PC-3 (cell line): ENCODE data around the gene SPTA1. TPM values are rescaled to one million over a fixed set of nuclear protein-coding genes. Genes with fewer than 3 reads are reported as not detected.

ENCODE experiments used
- ATAC-seq: fragments of 200-7000 bp; cut with Tn5 transposase; 2 replicates; pipeline ENCODE4 v1.9.1; 2020; ENCODE audit warnings: mild to moderate bottlenecking, moderate library complexity
- BruUV-seq: library from RNA; stranded (reverse); fragments of 400-500 nt; replicated peaks from 2 replicates; lab custom pipeline; 2021; lab: Mats Ljungman, UMichigan
- CTCF ChIA-PET: fragments of 300-600 bp; sonication (Branson Sonifier 250); formaldehyde crosslinking; loops from one replicate; lab custom pipeline; 2022; ENCODE audit warnings: antibody characterized with exemption; lab: Charles Lee
- POLR2A ChIA-PET: fragments of 300-600 bp; sonication (Branson Sonifier 250); formaldehyde crosslinking; loops from one replicate; lab custom pipeline; 2022; ENCODE audit warnings: antibody characterized with exemption; ENCODE audit not compliant: unreplicated experiment; lab: Charles Lee
- DNase-seq: peaks from one replicate; pipeline ENCODE4 v3.0.0-alpha.2; 2015
- H2AFZ ChIP-seq: fragments of 300-600 bp; sonication (generic); 2 replicates; pipeline ENCODE4 v1.6.0; 2016; ENCODE audit warnings: antibody characterized with exemption, low read length
- H3F3A ChIP-seq: fragments of 300-600 bp; sonication (generic); one replicate; pipeline ENCODE4 v1.6.0; 2017; ENCODE audit warnings: antibody characterized with exemption, low read length, control low read depth, mild to moderate bottlenecking; ENCODE audit not compliant: unreplicated experiment
- H3K27ac ChIP-seq: fragments of 300-600 bp; sonication (generic); 2 replicates; pipeline ENCODE4 v1.5.1; 2016; ENCODE audit warnings: mild to moderate bottlenecking, low read length
- H3K27me3 ChIP-seq: fragments of 300-600 bp; sonication (generic); 2 replicates; pipeline ENCODE4 v1.6.1; 2016; ENCODE audit warnings: low read length, mixed read lengths
- H3K36me3 ChIP-seq: fragments of 300-600 bp; sonication (generic); 2 replicates; pipeline ENCODE4 v1.6.1; 2016; ENCODE audit warnings: low read depth, mixed run types, low read length, mixed read lengths
- H3K4me1 ChIP-seq: fragments of 300-600 bp; sonication (generic); 2 replicates; pipeline ENCODE4 v1.5.1; 2016; ENCODE audit warnings: low read length; ENCODE audit not compliant: insufficient read depth
- H3K4me2 ChIP-seq: fragments of 300-600 bp; sonication (generic); 2 replicates; pipeline ENCODE4 v1.6.0; 2016; ENCODE audit warnings: low read length
- H3K4me3 ChIP-seq: fragments of 300-600 bp; sonication (generic); 2 replicates; pipeline ENCODE4 v1.5.1; 2016; ENCODE audit warnings: mild to moderate bottlenecking, low read length, mixed read lengths
- H3K79me2 ChIP-seq: fragments of 300-600 bp; sonication (generic); 2 replicates; pipeline ENCODE4 v1.6.1; 2017; ENCODE audit warnings: low read length, mixed read lengths
- H3K9ac ChIP-seq: fragments of 300-600 bp; sonication (generic); 2 replicates; pipeline ENCODE4 v1.6.0; 2016; ENCODE audit warnings: mild to moderate bottlenecking, low read length
- H3K9me2 ChIP-seq: fragments of 300-600 bp; sonication (generic); replicated peaks from 2 replicates; pipeline ENCODE4 v1.6.1; 2016; ENCODE audit warnings: mixed run types, low read length, mixed read lengths
- H3K9me3 ChIP-seq: fragments of 300-600 bp; sonication (generic); 2 replicates; pipeline ENCODE4 v1.6.1; 2016; ENCODE audit warnings: low read length, mixed read lengths
- H4K20me1 ChIP-seq: fragments of 300-600 bp; sonication (generic); 2 replicates; pipeline ENCODE4 v1.6.1; 2016; ENCODE audit warnings: low read length, mixed read lengths
- EZH2 ChIP-seq: fragments of 300-600 bp; sonication (generic); IDR thresholded peaks from one replicate; pipeline ENCODE4 v1.6.1; 2017; ENCODE audit warnings: antibody characterized with exemption, mild to moderate bottlenecking, low read length; ENCODE audit not compliant: unreplicated experiment
- EZH2phosphoT487 ChIP-seq: fragments of 300-600 bp; sonication (generic); IDR thresholded peaks from 2 replicates; pipeline ENCODE4 v1.6.1; 2018; ENCODE audit warnings: mild to moderate bottlenecking, antibody characterized with exemption, low read length, borderline replicate concordance
- intact Hi-C: fragments of 100-400 bp; cut with micrococcal nuclease; formaldehyde crosslinking; loops from 2 replicates; pipeline ENCODE4 v1.9.0; 2023
- total RNA-seq: library from RNA; depleted of rRNA; stranded (reverse); fragments of >200 nt; gene quantifications from 2 replicates; pipeline ENCODE4 v1.2.3, GENCODE V29; 2014
- TF ChIP-seq, protein P1 (sequence below): fragments of 300-600 bp; sonication (generic); conservative IDR thresholded peaks from 2 replicates; pipeline ENCODE4 v1.5.1; 2017; ENCODE audit warnings: antibody characterized with exemption, low read depth, mild to moderate bottlenecking, low read length

Gene SPTA1
- total RNA-seq, 1 experiment from 2014 or later = not detected

- POLR2A ChIA-PET = no interaction called here
Measured at GRCh38 chr1:158728510-158729225, 42.2 kb upstream of the SPTA1 start.

GRCh38 chr1:158724442-158724841 lies 37.9 kb upstream of the SPTA1 start:
- H3K9me3 ChIP-seq = no peaks in the 10 kb centered on the region
- no peak overlapping the region for H3K27ac ChIP-seq
- H3F3A ChIP-seq = no peaks in the 10 kb centered on the region
- H3K36me3 ChIP-seq = no peaks in the 10 kb centered on the region
- no peak overlapping the region for H3K4me3 ChIP-seq
- no peaks in the 10 kb centered on the region for H3K9me2 ChIP-seq
- no peak for DNase-seq
- POLR2A ChIA-PET = no interaction called here
- H3K4me1 ChIP-seq = no peaks in the 10 kb centered on the region
- intact Hi-C loops = no loop called here
- H4K20me1 ChIP-seq = no peaks in the 10 kb centered on the region
- ATAC-seq = no peak
- BruUV-seq = no TSS peak
- CTCF ChIA-PET = no interaction called here
- no peak overlapping the region for H2AFZ ChIP-seq
- H3K79me2 ChIP-seq = no peaks in the 10 kb centered on the region
- H3K27me3 ChIP-seq = peaks cover 18% of the 10 kb centered on the region; the same call in 1 of the 2 replicates
- H3K9ac ChIP-seq = no peak overlapping the region
- no peak overlapping the region for H3K4me2 ChIP-seq
- TF ChIP-seq, protein P1, sequence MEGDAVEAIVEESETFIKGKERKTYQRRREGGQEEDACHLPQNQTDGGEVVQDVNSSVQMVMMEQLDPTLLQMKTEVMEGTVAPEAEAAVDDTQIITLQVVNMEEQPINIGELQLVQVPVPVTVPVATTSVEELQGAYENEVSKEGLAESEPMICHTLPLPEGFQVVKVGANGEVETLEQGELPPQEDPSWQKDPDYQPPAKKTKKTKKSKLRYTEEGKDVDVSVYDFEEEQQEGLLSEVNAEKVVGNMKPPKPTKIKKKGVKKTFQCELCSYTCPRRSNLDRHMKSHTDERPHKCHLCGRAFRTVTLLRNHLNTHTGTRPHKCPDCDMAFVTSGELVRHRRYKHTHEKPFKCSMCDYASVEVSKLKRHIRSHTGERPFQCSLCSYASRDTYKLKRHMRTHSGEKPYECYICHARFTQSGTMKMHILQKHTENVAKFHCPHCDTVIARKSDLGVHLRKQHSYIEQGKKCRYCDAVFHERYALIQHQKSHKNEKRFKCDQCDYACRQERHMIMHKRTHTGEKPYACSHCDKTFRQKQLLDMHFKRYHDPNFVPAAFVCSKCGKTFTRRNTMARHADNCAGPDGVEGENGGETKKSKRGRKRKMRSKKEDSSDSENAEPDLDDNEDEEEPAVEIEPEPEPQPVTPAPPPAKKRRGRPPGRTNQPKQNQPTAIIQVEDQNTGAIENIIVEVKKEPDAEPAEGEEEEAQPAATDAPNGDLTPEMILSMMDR = no peak
- TF ChIP-seq EZH2 (no peak), EZH2phosphoT487 (no peak)

More at GRCh38 chr1:158728510-158729225, 42.2 kb upstream of the SPTA1 start:
- Histone ChIP-seq H3F3A (no peaks in the 10 kb centered on the region), H3K4me3 (no peak overlapping the region), H3K4me1 (no peaks in the 10 kb centered on the region), H3K79me2 (no peaks in the 10 kb centered on the region), H2AFZ (no peak overlapping the region), H3K36me3 (no peaks in the 10 kb centered on the region), H4K20me1 (no peaks in the 10 kb centered on the region), H3K9ac (no peak overlapping the region), H3K4me2 (no peak overlapping the region), H3K9me2 (no peaks in the 10 kb centered on the region), H3K27ac (no peak overlapping the region), H3K27me3 (peaks cover 18% of the 10 kb centered on the region; the same call in 1 of the 2 replicates), H3K9me3 (no peaks in the 10 kb centered on the region)
- ATAC-seq (no peak), DNase-seq (no peak)
- BruUV-seq = no TSS peak
- no peak for TF ChIP-seq EZH2phosphoT487
- TF ChIP-seq EZH2 = no peak
- TF ChIP-seq, protein P1 = no peak
- intact Hi-C loops = no loop called here
- CTCF ChIA-PET = no interaction called here

DNA sequence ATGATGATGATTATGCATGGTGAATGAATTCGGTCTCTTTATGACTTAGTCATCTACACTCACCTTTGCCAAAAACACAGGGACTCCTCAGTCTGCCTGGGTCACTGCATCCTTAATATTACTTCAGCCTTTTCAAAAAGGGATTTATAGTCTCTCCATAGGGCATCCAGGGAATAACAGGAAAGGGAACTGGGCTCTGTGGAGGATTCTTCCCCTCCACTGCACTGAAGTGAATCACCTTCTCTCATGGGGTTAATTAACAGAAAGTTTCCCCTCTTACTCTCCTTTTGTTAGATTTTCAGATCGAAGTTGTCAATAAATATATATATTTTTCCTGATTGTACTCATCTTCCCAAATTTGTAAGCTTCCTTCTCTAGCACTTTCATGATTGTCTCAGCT lies 34.1 kb upstream of the SPTA1 start, which contains the start of gene OR6K3:
Gene OR6K3, minus strand, starts transcription at position 101 of the 400 bp plus-strand sequence. CDS start 2,605 bp downstream, outside the sequence.
- TF ChIP-seq, protein P1 = no peak
- TF ChIP-seq EZH2 (no peak), EZH2phosphoT487 (no peak)
- no TSS peak for BruUV-seq
- no peak for ATAC-seq
- H3K36me3 ChIP-seq = no peaks in the 10 kb centered on the region
- H3K79me2 ChIP-seq = no peaks in the 10 kb centered on the region
- H3K9me2 ChIP-seq = no peaks in the 10 kb centered on the region
- H3K27me3 ChIP-seq = peaks cover 19% of the 10 kb centered on the region; the same call in 1 of the 2 replicates
- intact Hi-C loops = no loop called here
- no peak within 1 kb of the TSS for H3K9ac ChIP-seq
- H2AFZ ChIP-seq = no peak within 1 kb of the TSS
- ChIA-PET POLR2A (no interaction called here), CTCF (no interaction called here)
- DNase-seq = no peak
- no peaks in the 10 kb centered on the region; the same call in 1 of the 2 replicates for H3K9me3 ChIP-seq
- no peak within 1 kb of the TSS for H3K4me3 ChIP-seq
- H3K4me2 ChIP-seq = no peak within 1 kb of the TSS
- no peaks in the 10 kb centered on the region for H3F3A ChIP-seq
- H3K4me1 ChIP-seq = no peaks in the 10 kb centered on the region
- H4K20me1 ChIP-seq = no peaks in the 10 kb centered on the region
- no peak within 1 kb of the TSS for H3K27ac ChIP-seq
